Hindlimb muscle (tissue), 1 donor: Measurements from ENCODE around the gene MEX3B. TPM values are rescaled to one million over a fixed set of nuclear protein-coding genes. Genes with fewer than 3 reads are reported as not detected.
"Not testable (repeated sequence)": the region's sequence is repeated elsewhere in the genome, so short reads cannot be mapped to it uniquely, and the experiment has no call there.

Source experiments
- DNase-seq: peaks from one replicate; pipeline ENCODE4 v3.0.0-alpha.2; 2013
- polyA plus RNA-seq: library from polyadenylated mRNA; unstranded; fragments of 120-200 nt; gene quantifications from one replicate; pipeline ENCODE4 v1.2.1, GENCODE V29; 2013; ENCODE audit not compliant: insufficient read length

MEX3B gene
- polyA plus RNA-seq, 1 donor, result 13.3 TPM

GRCh38 chr15:82003916-82004315 is 41.9 kb downstream of the MEX3B start:
- DNase-seq, result no peak

GRCh38 chr15:81995081-81995480 is 50.7 kb downstream of the MEX3B start:
- DNase-seq, result not testable (repeated sequence)

GRCh38 chr15:81992523-81992922 is 53.3 kb downstream of the MEX3B start:
- no peak for DNase-seq

Other genes starting within 250 kb of the MEX3B start
- 12.2 TPM for gene EFL1, start 216.7 kb upstream of the MEX3B start, polyA plus RNA-seq
- gene SAXO2, start 216.8 kb upstream of the MEX3B start, polyA plus RNA-seq, result 2.6 TPM